ENCODE results near the gene ZFHX3. TPM values are rescaled to one million over a fixed set of nuclear protein-coding genes. Genes with fewer than 3 reads are reported as not detected.

Gene ZFHX3
- total and polyA plus RNA-seq, 4 donors: 2.6 to 32.7 (median 14.7) TPM

GRCh38 chr16:72889616-72890582 is 158.0 kb downstream of the ZFHX3 start:
- Histone ChIP-seq H3K4me3 (peak overlapping the region; percentile 16), H3K36me3 (ENCODE audit: control insufficient read depth in 4 of 4, insufficient read depth in 4 of 4, low read length in 4 of 4) (peaks cover 17 to 26% (median 22%) of the 10 kb centered on the region in 4 donors)

GRCh38 chr16:72887537-72887936 is 160.4 kb downstream of the ZFHX3 start:
- Histone ChIP-seq H3K4me1 (ENCODE audit: control insufficient read depth in 5 of 5, insufficient read depth in 5 of 5, low read length in 5 of 5) (peaks cover 0 to 8% (median 6%) of the 10 kb centered on the region in 5 donors), H3K27ac (ENCODE audit: low read depth in 1 of 2, low read length in 1 of 2) (no peak overlapping the region), H3K27me3 (ENCODE audit: control insufficient read depth in 3 of 3, insufficient read depth in 3 of 3, low read length in 2 of 3) (no peaks in the 10 kb centered on the region), H3K9me3 (ENCODE audit: control insufficient read depth in 4 of 4, insufficient read depth in 3 of 4, low read length in 3 of 4) (peaks cover 0 to 6% (median 0%) of the 10 kb centered on the region in 4 donors), H3K9ac (ENCODE audit: insufficient read depth in 1 of 2, low read length in 2 of 2) (no peak overlapping the region), H3K36me3 (ENCODE audit: control insufficient read depth in 4 of 4, insufficient read depth in 4 of 4, low read length in 4 of 4) (peaks cover 17 to 26% (median 22%) of the 10 kb centered on the region in 4 donors), H3K4me3 (no peak overlapping the region)
- ATAC-seq (ENCODE audit: insufficient read depth, low FRiP score): no peak
- WGBS, 2 donors: 91 to 98% methylated on average over 14 of the region's 14 CpGs
- no peak for DNase-seq
- no peak for TF ChIP-seq CTCF (IDR thresholded peaks at IDR 0.05; ENCODE audit: control extremely low read depth, extremely low read depth)

More at GRCh38 chr16:72889616-72890582, 158.0 kb downstream of the ZFHX3 start:
- H3K27me3 ChIP-seq (ENCODE audit: control insufficient read depth in 3 of 3, insufficient read depth in 3 of 3, low read length in 2 of 3): no peaks in the 10 kb centered on the region
- H3K9ac ChIP-seq (ENCODE audit: insufficient read depth in 1 of 2, low read length in 2 of 2): no peak overlapping the region
- H3K4me1 ChIP-seq (ENCODE audit: control insufficient read depth in 5 of 5, insufficient read depth in 5 of 5, low read length in 5 of 5): peaks cover 0 to 11% (median 0%) of the 10 kb centered on the region in 5 donors
- no peak for DNase-seq
- no peak overlapping the region for H3K27ac ChIP-seq (ENCODE audit: low read depth in 1 of 2, low read length in 1 of 2)
- ATAC-seq (ENCODE audit: insufficient read depth, low FRiP score): no peak
- TF ChIP-seq CTCF (IDR thresholded peaks at IDR 0.05; ENCODE audit: control extremely low read depth, extremely low read depth): no peak
- WGBS, 2 donors: 93 to 94% methylated on average over 15 of the region's 15 CpGs
- H3K9me3 ChIP-seq (ENCODE audit: control insufficient read depth in 4 of 4, insufficient read depth in 3 of 4, low read length in 3 of 4): peaks cover 0 to 6% (median 0%) of the 10 kb centered on the region in 4 donors

DNA sequence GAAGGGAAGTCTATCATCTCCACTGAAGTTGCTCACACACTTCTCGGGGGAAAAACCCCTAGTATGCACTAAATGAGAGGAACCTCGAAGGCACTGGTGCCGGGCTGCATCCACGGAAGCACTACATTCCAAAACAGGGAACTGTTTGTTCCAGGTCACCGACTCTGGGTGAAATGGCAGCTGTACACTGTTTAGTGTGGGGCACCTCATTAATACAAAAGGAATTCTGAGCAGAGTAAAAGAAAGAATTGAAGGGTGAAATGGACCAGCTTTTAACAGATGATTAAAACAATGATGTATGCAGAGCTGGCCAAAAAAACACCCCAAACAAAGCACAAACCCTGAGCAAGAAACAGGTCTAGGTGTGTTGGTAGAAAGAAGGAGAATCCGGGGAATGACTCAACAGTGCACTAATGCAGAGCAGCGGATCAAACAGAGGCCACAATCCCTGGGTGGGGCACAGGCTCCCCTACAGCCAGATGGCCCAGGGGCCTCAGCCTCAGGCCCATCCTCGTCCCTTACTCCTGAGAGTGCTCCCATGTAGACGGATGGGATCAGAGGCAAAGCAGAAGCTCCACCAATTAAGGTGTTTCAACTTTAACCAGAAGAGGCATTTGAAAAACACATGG is 161.5 kb downstream of the ZFHX3 start:
- H3K4me3 ChIP-seq: no peak overlapping the region
- no peak for TF ChIP-seq CTCF (IDR thresholded peaks at IDR 0.05; ENCODE audit: control extremely low read depth, extremely low read depth)
- H3K27ac ChIP-seq (ENCODE audit: low read depth in 1 of 2, low read length in 1 of 2): no peak overlapping the region
- WGBS, 2 donors: 86 to 89% methylated on average over 9 of the region's 9 CpGs
- no peak for DNase-seq
- no peaks in the 10 kb centered on the region for H3K27me3 ChIP-seq (ENCODE audit: control insufficient read depth in 3 of 3, insufficient read depth in 3 of 3, low read length in 2 of 3)
- peaks cover 0 to 6% (median 0%) of the 10 kb centered on the region in 4 donors for H3K9me3 ChIP-seq (ENCODE audit: control insufficient read depth in 4 of 4, insufficient read depth in 3 of 4, low read length in 3 of 4)
- H3K9ac ChIP-seq (ENCODE audit: insufficient read depth in 1 of 2, low read length in 2 of 2): no peak overlapping the region
- peaks cover 17 to 24% (median 22%) of the 10 kb centered on the region in 4 donors for H3K36me3 ChIP-seq (ENCODE audit: control insufficient read depth in 4 of 4, insufficient read depth in 4 of 4, low read length in 4 of 4)
- no peak for ATAC-seq (ENCODE audit: insufficient read depth, low FRiP score)
- H3K4me1 ChIP-seq (ENCODE audit: control insufficient read depth in 5 of 5, insufficient read depth in 5 of 5, low read length in 5 of 5): peaks cover 0 to 7% (median 4%) of the 10 kb centered on the region in 5 donors
